Cardiac fibroblast (primary cell): ENCODE results near the gene SPINT1.

ENCODE experiments used
- DNase-seq, 2 donors: peaks; one replicate each; pipeline versions ENCODE4 v3.0.0 to v3.0.0-alpha.2; 2010; ENCODE audit warnings: low read depth in 2 of 2
- H3K4me3 ChIP-seq, 2 donors: replicated peaks in 1 of 2; 1 replicate in 1 of 2; 2 replicates in 1 of 2; pipeline ENCODE4 v1.5.1; 2011; ENCODE audit warnings: low read depth in 2 of 2, low read length in 2 of 2, mild to moderate bottlenecking in 2 of 2, moderate library complexity in 1 of 2
- CTCF ChIP-seq: IDR thresholded peaks from one replicate; pipeline ENCODE4 v1.5.1; 2011; ENCODE audit warnings: low read depth, mild to moderate bottlenecking, low read length, inconsistent platforms

SPINT1 gene

GRCh38 chr15:40829115-40829514 is 14.7 kb upstream of the SPINT1 start:
- no peak for DNase-seq
- TF ChIP-seq CTCF, result no peak
- H3K4me3 ChIP-seq, result no peak overlapping the region

- TF ChIP-seq CTCF, result no peak
- DNase-seq, result no peak
- no peak overlapping the region for H3K4me3 ChIP-seq
Observed at GRCh38 chr15:40830884-40831283, 13.0 kb upstream of the SPINT1 start.

- no peak for DNase-seq
- no peak for TF ChIP-seq CTCF
- H3K4me3 ChIP-seq, result no peak overlapping the region
Observed at GRCh38 chr15:40831861-40832260, 12.0 kb upstream of the SPINT1 start.

- DNase-seq, result no peak
- TF ChIP-seq CTCF, result no peak
- no peak overlapping the region for H3K4me3 ChIP-seq
Observed at GRCh38 chr15:40832903-40833302, 10.9 kb upstream of the SPINT1 start.

- DNase-seq, result no peak
- H3K4me3 ChIP-seq, result no peak overlapping the region
- no peak for TF ChIP-seq CTCF
Observed at GRCh38 chr15:40836020-40836419, 7.8 kb upstream of the SPINT1 start.

- no peak for TF ChIP-seq CTCF
- DNase-seq, result no peak
- H3K4me3 ChIP-seq, result no peak overlapping the region
Observed at GRCh38 chr15:40838756-40839155, 5.1 kb upstream of the SPINT1 start.

- no peak for TF ChIP-seq CTCF
- no peak overlapping the region for H3K4me3 ChIP-seq
- no peak for DNase-seq
Observed at GRCh38 chr15:40841741-40842140, 2.1 kb upstream of the SPINT1 start.
